ENCODE results near the gene C1orf122. TPM values are rescaled to one million over a fixed set of nuclear protein-coding genes. Genes with fewer than 3 reads are reported as not detected.

Gene C1orf122
- total RNA-seq, 2 experiments from 2014 or later = 26.0 to 29.7 TPM

- Histone ChIP-seq H3K79me2 (ENCODE audit: insufficient read depth, low read depth, low read length) (no peaks in the 10 kb centered on the region), H3K36me3 (ENCODE audit: insufficient read depth, low read length) (peaks cover 64% of the 10 kb centered on the region), H2AFZ (ENCODE audit: low read length) (no peak overlapping the region), H3K4me2 (ENCODE audit: low read length) (no peak overlapping the region), H3K9me3 (ENCODE audit: low read length) (no peaks in the 10 kb centered on the region), H3K9me2 (ENCODE audit: insufficient read depth, low read length) (no peaks in the 10 kb centered on the region), H3K4me1 (ENCODE audit: insufficient read depth, low read length, poor library complexity, severe bottlenecking) (peaks cover 5% of the 10 kb centered on the region), H3K4me3 (ENCODE audit: low read depth, low read length, poor library complexity, severe bottlenecking) (no peak overlapping the region), H4K20me1 (ENCODE audit: insufficient read depth, low read length) (no peaks in the 10 kb centered on the region), H3K27ac (ENCODE audit: low read depth, low read length, poor library complexity, severe bottlenecking) (no peak overlapping the region)
- ChIA-PET POLR2A (no interaction called here), CTCF (ENCODE audit: unreplicated experiment) (no interaction called here)
- intact Hi-C loops (cut with micrococcal nuclease; ENCODE audit: unreplicated experiment) = no loop called here
- no peak for DNase-seq (ENCODE audit: low spot score)
- BruUV-seq (replicated peaks) = no TSS peak
- TF ChIP-seq EZH2phosphoT487 (IDR thresholded peaks at IDR 0.05; ENCODE audit: borderline replicate concordance, low read depth, low read length) = no peak
- TF ChIP-seq, protein P1, sequence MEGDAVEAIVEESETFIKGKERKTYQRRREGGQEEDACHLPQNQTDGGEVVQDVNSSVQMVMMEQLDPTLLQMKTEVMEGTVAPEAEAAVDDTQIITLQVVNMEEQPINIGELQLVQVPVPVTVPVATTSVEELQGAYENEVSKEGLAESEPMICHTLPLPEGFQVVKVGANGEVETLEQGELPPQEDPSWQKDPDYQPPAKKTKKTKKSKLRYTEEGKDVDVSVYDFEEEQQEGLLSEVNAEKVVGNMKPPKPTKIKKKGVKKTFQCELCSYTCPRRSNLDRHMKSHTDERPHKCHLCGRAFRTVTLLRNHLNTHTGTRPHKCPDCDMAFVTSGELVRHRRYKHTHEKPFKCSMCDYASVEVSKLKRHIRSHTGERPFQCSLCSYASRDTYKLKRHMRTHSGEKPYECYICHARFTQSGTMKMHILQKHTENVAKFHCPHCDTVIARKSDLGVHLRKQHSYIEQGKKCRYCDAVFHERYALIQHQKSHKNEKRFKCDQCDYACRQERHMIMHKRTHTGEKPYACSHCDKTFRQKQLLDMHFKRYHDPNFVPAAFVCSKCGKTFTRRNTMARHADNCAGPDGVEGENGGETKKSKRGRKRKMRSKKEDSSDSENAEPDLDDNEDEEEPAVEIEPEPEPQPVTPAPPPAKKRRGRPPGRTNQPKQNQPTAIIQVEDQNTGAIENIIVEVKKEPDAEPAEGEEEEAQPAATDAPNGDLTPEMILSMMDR (conservative IDR thresholded peaks at IDR 0.05; ENCODE audit: low read length) = no peak
Observed at GRCh38 chr1:37824001-37824400, 16.4 kb downstream of the C1orf122 start.

DNA sequence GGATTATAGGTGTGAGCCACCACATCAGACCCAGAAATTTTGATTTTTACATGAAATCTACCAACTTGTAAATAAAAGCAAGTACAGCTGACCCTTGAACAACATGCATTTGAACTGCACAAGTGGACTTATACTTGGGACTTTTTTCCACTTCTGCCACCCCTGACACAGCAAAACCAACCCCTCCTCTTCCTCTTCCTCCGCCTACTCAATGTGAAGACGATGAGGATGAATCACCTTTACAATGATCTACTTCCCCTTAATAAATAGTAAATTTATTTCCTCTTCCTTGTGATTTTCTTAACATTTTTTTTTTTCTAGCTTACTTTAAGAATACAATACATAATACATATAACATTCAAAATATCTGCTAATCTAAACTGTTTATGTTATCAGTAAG, 17.9 kb downstream of the C1orf122 start:
- no peak overlapping the region for H3K4me3 ChIP-seq (ENCODE audit: low read depth, low read length, poor library complexity, severe bottlenecking)
- CTCF ChIA-PET (ENCODE audit: unreplicated experiment) = no interaction called here
- no TSS peak for BruUV-seq (replicated peaks)
- no peaks in the 10 kb centered on the region for H3K79me2 ChIP-seq (ENCODE audit: insufficient read depth, low read depth, low read length)
- no peak overlapping the region for H3K27ac ChIP-seq (ENCODE audit: low read depth, low read length, poor library complexity, severe bottlenecking)
- no peaks in the 10 kb centered on the region for H3K9me2 ChIP-seq (ENCODE audit: insufficient read depth, low read length)
- H3K4me2 ChIP-seq (ENCODE audit: low read length) = no peak overlapping the region
- H2AFZ ChIP-seq (ENCODE audit: low read length) = no peak overlapping the region
- no peaks in the 10 kb centered on the region for H3K4me1 ChIP-seq (ENCODE audit: insufficient read depth, low read length, poor library complexity, severe bottlenecking)
- no peaks in the 10 kb centered on the region for H3K9me3 ChIP-seq (ENCODE audit: low read length)
- POLR2A ChIA-PET = interaction anchor here (1.1 kb wide), 1 partner anchor 9 kb away, joined by 3 read pairs; no protein-coding TSS in a partner anchor
- peaks cover 64% of the 10 kb centered on the region for H3K36me3 ChIP-seq (ENCODE audit: insufficient read depth, low read length)
- intact Hi-C loops (cut with micrococcal nuclease; ENCODE audit: unreplicated experiment) = no loop called here
- no peak for DNase-seq (ENCODE audit: low spot score)
- H4K20me1 ChIP-seq (ENCODE audit: insufficient read depth, low read length) = no peaks in the 10 kb centered on the region
- no peak for TF ChIP-seq EZH2phosphoT487 (IDR thresholded peaks at IDR 0.05; ENCODE audit: borderline replicate concordance, low read depth, low read length)
- TF ChIP-seq, protein P1 (conservative IDR thresholded peaks at IDR 0.05; ENCODE audit: low read length) = no peak

- no peaks in the 10 kb centered on the region for H4K20me1 ChIP-seq (ENCODE audit: insufficient read depth, low read length)
- H3K4me1 ChIP-seq (ENCODE audit: insufficient read depth, low read length, poor library complexity, severe bottlenecking) = no peaks in the 10 kb centered on the region
- ChIA-PET POLR2A (interaction anchor here (0.6 kb wide), 2 partner anchors 14 to 1066 kb away, joined by 3 to 4 read pairs; no protein-coding TSS in a partner anchor), CTCF (ENCODE audit: unreplicated experiment) (no interaction called here)
- H3K79me2 ChIP-seq (ENCODE audit: insufficient read depth, low read depth, low read length) = no peaks in the 10 kb centered on the region
- intact Hi-C loops (cut with micrococcal nuclease; ENCODE audit: unreplicated experiment) = no loop called here
- no peak overlapping the region for H2AFZ ChIP-seq (ENCODE audit: low read length)
- TF ChIP-seq, protein P1 (conservative IDR thresholded peaks at IDR 0.05; ENCODE audit: low read length) = no peak
- no peak for TF ChIP-seq EZH2phosphoT487 (IDR thresholded peaks at IDR 0.05; ENCODE audit: borderline replicate concordance, low read depth, low read length)
- H3K9me2 ChIP-seq (ENCODE audit: insufficient read depth, low read length) = no peaks in the 10 kb centered on the region
- no peak overlapping the region for H3K4me3 ChIP-seq (ENCODE audit: low read depth, low read length, poor library complexity, severe bottlenecking)
- H3K9me3 ChIP-seq (ENCODE audit: low read length) = no peaks in the 10 kb centered on the region
- BruUV-seq (replicated peaks) = no TSS peak
- no peak overlapping the region for H3K4me2 ChIP-seq (ENCODE audit: low read length)
- H3K36me3 ChIP-seq (ENCODE audit: insufficient read depth, low read length) = peaks cover 65% of the 10 kb centered on the region
- no peak overlapping the region for H3K27ac ChIP-seq (ENCODE audit: low read depth, low read length, poor library complexity, severe bottlenecking)
- DNase-seq (ENCODE audit: low spot score) = no peak
Observed at GRCh38 chr1:37828410-37829074, 21.0 kb downstream of the C1orf122 start.

All from OCI-LY7 (cell line).